SK-N-SH treated with all-trans-retinoic acid at 6 μM for 48 hours (cell line): Measurements from ENCODE around the gene CFAP221.

Experiments
- CSDC2 ChIP-seq: fragments of 250-450 bp; sonication (Bioruptor Pico); IDR thresholded peaks from 2 replicates; pipeline ENCODE4 v1.5.0; 2020; ENCODE audit warnings: mild to moderate bottlenecking, moderate library complexity
- OSR1 ChIP-seq: fragments of 250-450 bp; sonication (Bioruptor Pico); IDR thresholded peaks from 2 replicates; pipeline ENCODE4 v1.8.0; 2022; ENCODE audit warnings: moderate library complexity, mild to moderate bottlenecking, inconsistent platforms
- PPARA ChIP-seq: fragments of 250-450 bp; sonication (Bioruptor Pico); IDR thresholded peaks from 2 replicates; pipeline ENCODE4 v1.5.0; 2020; ENCODE audit warnings: mild to moderate bottlenecking, borderline replicate concordance
- ZC3H10 ChIP-seq: fragments of 250-450 bp; sonication (Bioruptor Pico); IDR thresholded peaks from 2 replicates; pipeline ENCODE4 v1.5.1; 2021; ENCODE audit warnings: mild to moderate bottlenecking, moderate library complexity

GRCh38 chr2:119691189-119691588 is 146.9 kb downstream of the CFAP221 start:
- TF ChIP-seq PPARA (CRISPR knock-in tag) = no peak
- no peak for TF ChIP-seq ZC3H10 (CRISPR knock-in tag)
- no peak for TF ChIP-seq OSR1 (CRISPR knock-in tag)
- TF ChIP-seq CSDC2 (CRISPR knock-in tag) = no peak
